HCT116 (cell line): ENCODE data around the gene CKB.

Experiments used
- EZH2phosphoT487 ChIP-seq: fragments of 200-600 bp; IDR thresholded peaks from 2 replicates; pipeline ENCODE4 v1.6.1; 2018; ENCODE audit warnings: antibody characterized with exemption, borderline replicate concordance
- TF ChIP-seq, protein P1 (sequence below), 3 experiments: fragments of 200-600 bp in 1 of 3; sonication (generic) in 1 of 3; IDR thresholded peaks in 2 of 3; conservative IDR thresholded peaks in 1 of 3; 2 replicates each; pipeline ENCODE4 v1.5.1; 2012 to 2017; ENCODE audit warnings: low read depth in 2 of 3, low read length in 2 of 3, antibody characterized with exemption in 1 of 3, borderline replicate concordance in 1 of 3, control low read depth in 1 of 3, mild to moderate bottlenecking in 1 of 3, mixed read lengths in 1 of 3, mixed run types in 1 of 3, moderate library complexity in 1 of 3; ENCODE audit not compliant: insufficient read depth in 1 of 3

DNA sequence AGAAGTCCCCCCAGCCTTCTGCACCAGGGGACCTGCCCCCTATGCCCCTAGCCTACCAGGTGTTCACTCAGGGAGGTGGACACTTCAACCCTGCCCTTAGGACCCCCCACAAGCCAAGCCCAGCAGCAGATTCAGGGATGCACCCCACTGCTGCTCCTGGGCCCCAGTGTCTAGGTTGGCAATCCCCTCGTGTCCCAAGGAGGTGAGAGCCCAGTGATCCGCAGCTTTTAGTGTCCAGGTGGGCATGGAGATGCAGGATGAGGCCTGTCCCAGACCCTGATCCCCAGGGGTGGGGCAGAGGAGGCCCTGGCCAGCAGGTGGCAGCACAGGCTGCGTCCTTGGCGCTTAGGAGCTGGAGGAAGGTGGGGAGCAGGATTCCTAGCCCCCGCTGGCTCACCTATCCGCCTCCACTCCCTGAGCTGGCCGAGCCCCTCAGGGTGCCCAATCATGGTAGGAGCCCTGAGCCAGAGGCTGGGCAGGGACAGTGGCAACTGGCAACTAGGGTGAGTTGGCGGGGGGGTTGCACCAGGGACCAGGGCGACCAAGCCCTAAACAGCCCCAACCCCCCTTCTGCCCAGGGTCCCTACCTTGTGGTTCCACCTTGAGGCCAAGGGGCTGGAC lies 4.1 kb downstream of the CKB start:
- no peak for TF ChIP-seq EZH2phosphoT487
- TF ChIP-seq, protein P1, sequence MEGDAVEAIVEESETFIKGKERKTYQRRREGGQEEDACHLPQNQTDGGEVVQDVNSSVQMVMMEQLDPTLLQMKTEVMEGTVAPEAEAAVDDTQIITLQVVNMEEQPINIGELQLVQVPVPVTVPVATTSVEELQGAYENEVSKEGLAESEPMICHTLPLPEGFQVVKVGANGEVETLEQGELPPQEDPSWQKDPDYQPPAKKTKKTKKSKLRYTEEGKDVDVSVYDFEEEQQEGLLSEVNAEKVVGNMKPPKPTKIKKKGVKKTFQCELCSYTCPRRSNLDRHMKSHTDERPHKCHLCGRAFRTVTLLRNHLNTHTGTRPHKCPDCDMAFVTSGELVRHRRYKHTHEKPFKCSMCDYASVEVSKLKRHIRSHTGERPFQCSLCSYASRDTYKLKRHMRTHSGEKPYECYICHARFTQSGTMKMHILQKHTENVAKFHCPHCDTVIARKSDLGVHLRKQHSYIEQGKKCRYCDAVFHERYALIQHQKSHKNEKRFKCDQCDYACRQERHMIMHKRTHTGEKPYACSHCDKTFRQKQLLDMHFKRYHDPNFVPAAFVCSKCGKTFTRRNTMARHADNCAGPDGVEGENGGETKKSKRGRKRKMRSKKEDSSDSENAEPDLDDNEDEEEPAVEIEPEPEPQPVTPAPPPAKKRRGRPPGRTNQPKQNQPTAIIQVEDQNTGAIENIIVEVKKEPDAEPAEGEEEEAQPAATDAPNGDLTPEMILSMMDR (IDR thresholded peaks at IDR 0.05 in 2 of 3, conservative IDR thresholded peaks at IDR 0.05 in 1 of 3; ENCODE audit: borderline replicate concordance in 1 of 3, insufficient read depth in 1 of 3, low read depth in 2 of 3, low read length in 2 of 3): peak in 2 of 3 experiments; percentile 97; a peak in 4 of 6 replicates
